ENCODE measurements around the gene CAB39.

CAB39 gene

DNA sequence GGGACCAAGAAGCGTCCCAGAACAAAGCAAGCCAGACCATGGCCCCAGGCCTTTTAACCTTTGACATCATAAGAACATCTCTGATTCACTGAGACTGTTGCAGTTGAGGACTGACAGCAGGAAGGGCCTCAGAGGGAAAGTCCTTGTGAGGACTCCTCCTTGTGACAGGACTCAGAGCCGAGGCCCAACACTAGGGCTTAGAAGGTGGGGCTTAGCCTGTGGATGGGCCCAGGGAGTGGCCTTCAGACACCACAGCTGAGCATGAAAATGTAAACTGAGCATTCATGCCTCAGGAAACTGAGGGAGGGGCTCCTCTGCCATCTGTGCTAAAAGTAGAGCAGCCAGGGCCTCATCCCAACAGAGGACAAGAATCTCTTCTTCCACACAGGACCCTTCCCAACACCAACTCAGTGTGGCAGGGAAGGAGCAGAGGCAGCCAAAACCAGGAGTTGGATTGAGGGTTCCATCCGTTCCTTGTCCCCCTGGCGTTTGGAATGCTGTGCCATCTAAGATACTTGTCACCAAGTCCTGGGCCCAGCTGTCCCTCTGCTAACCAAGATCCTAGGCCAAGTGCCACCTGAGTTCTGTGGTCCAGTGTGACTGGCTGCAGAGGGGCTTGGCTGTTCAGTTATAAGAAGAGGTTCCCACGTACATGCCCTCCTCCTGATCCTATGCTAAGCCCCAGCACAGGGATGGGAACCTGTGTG is 37.5 kb upstream of the CAB39 start:
- H3K4me3 ChIP-seq (replicated peaks; ENCODE audit: low read depth, low read length): no peak overlapping the region
- TF ChIP-seq, protein P1, sequence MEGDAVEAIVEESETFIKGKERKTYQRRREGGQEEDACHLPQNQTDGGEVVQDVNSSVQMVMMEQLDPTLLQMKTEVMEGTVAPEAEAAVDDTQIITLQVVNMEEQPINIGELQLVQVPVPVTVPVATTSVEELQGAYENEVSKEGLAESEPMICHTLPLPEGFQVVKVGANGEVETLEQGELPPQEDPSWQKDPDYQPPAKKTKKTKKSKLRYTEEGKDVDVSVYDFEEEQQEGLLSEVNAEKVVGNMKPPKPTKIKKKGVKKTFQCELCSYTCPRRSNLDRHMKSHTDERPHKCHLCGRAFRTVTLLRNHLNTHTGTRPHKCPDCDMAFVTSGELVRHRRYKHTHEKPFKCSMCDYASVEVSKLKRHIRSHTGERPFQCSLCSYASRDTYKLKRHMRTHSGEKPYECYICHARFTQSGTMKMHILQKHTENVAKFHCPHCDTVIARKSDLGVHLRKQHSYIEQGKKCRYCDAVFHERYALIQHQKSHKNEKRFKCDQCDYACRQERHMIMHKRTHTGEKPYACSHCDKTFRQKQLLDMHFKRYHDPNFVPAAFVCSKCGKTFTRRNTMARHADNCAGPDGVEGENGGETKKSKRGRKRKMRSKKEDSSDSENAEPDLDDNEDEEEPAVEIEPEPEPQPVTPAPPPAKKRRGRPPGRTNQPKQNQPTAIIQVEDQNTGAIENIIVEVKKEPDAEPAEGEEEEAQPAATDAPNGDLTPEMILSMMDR (IDR thresholded peaks at IDR 0.05; ENCODE audit: low read length, missing control alignments): no peak
- no peak for DNase-seq (ENCODE audit: low read depth)

DNA sequence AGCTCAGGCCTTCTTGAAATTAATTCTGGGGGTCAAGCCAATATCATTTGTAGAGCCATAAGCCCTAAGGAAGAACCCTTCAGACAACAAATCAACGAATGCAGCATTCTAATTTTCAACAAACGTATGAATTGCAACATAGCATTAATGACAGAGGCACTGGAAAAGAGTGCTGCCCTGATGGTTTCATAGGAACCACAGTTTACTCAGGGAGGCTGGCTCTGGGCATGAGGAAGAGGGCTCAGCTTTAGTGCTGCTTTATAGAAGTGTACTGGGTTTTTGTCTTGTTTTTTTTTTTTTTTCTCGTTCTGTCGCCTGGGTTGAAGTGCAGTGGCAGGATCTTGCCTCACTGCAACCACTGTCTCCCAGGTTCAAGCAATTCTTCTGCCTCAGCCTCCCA is 36.1 kb upstream of the CAB39 start:
- TF ChIP-seq, protein P1 (IDR thresholded peaks at IDR 0.05; ENCODE audit: low read length, missing control alignments): no peak
- H3K4me3 ChIP-seq (replicated peaks; ENCODE audit: low read depth, low read length): no peak overlapping the region
- DNase-seq (ENCODE audit: low read depth): no peak

DNA sequence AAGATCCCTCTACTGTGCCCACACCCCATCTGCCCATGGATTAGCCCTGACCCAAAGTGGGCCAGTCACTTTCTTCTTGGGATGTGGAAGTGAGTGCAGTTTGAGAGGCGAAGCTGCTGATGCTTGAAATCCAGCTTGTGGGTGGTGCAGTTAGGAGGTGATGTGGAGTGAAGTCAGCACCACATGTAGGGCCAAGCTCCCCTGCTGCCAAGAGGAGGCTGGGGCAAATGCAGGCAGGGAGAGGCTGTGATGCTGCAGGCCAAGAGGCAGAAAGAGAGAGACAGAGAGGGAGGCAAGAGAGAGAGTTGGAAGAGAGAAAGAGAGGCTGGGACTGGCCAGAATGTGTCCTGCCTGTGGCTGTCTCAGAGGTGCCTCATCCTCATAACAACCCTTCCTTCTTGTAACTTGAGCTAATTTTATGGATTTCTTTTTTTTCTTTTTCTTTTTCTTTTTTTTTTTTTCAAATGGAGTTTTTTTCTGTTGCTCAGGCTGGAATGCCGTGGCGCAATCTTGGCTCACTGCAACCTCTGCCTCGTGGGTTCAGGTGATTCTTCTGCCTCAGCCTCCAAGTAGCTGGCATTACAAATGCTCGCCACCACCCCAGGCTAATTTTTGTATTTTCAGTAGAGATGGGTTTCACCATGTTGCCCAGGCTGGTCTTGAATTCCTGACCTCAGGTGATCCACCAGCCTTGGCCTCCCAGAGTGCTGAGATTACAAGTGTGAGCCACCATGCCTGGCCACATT is 35.3 kb upstream of the CAB39 start:
- no peak for DNase-seq (ENCODE audit: low read depth)
- no peak overlapping the region for H3K4me3 ChIP-seq (replicated peaks; ENCODE audit: low read depth, low read length)
- TF ChIP-seq, protein P1 (IDR thresholded peaks at IDR 0.05; ENCODE audit: low read length, missing control alignments): no peak

DNA sequence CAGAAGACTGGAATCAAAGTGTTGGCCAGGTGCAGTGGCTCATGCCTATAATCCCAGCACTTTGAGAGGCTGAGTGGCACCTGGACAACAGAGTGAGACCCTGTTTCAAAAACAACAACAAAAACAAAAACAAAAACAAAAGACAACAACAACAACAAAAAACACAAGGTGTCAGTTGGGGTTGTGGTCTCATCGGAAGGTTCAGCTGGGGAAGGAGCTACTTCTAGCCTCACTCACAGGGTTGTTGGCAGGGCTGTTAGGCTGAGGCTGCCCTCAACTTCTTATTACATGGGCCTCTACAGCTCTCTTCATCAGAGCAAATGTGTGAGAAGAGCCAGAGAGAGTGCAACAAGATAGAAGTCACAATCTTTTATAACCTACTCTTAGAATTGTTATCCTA is 34.6 kb upstream of the CAB39 start:
- H3K4me3 ChIP-seq (replicated peaks; ENCODE audit: low read depth, low read length): no peak overlapping the region
- DNase-seq (ENCODE audit: low read depth): no peak
- TF ChIP-seq, protein P1 (IDR thresholded peaks at IDR 0.05; ENCODE audit: low read length, missing control alignments): no peak

DNA sequence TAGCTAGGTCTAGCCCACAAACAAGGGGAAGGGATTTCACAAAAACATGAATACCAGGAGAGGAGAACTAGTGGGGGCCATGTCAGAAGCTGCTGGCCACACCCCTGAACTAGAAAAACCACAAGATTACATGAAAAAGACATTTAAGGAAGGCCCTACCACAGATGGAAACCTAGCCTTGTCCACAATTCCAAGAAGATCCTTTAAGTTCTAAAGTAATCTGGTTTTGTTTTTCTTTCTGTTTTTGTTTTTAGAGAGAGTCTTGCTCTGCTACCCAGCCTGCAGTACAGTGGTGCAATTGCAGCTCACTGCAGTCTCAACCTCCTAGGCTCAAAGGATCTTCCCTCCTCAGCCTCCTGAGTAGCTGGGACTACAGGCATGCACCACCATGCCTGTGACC is 34.2 kb upstream of the CAB39 start:
- no peak for DNase-seq (ENCODE audit: low read depth)
- TF ChIP-seq, protein P1 (IDR thresholded peaks at IDR 0.05; ENCODE audit: low read length, missing control alignments): no peak
- no peak overlapping the region for H3K4me3 ChIP-seq (replicated peaks; ENCODE audit: low read depth, low read length)

DNA sequence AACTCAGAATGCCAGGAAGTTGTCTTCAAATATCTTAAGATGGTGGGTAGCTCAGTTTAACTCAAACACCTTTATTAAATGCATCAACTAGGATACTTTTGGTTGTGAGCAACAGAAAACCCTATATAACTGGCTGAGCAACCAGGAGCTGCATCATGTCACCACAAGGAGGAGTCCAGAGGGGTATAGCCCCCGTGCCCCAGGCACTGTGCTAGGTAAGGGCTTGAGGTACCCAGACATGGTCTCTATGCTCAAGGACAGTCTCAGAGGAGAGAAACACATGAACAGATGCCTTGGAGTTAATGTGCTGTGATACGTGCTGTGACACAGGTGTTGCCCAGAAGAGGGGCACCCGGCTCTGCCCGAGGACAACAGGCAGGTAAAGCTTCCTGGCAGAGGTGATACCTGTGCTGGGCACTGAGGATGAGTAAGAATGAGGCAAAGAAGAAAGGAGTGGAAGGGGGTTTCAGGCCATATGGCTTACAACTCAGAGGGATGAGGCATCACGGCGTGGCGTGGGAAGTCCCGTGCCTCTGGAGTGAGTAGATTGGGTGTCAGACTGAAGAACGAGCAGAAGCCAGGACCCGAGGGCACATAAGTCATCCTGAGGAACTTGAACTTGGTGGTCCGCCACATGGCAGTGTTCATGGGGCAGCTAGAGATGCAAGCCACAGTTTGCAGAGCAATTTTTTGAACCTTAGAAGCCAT is 32.0 kb upstream of the CAB39 start:
- TF ChIP-seq, protein P1 (IDR thresholded peaks at IDR 0.05; ENCODE audit: low read length, missing control alignments): no peak
- H3K4me3 ChIP-seq (replicated peaks; ENCODE audit: low read depth, low read length): no peak overlapping the region
- DNase-seq (ENCODE audit: low read depth): no peak

Data from fibroblast of pulmonary artery (primary cell).